ENCODE measurements around the gene IARS2. TPM values are rescaled to one million over a fixed set of nuclear protein-coding genes. Genes with fewer than 3 reads are reported as not detected.
"Not testable (repeated sequence)": the region's sequence is repeated elsewhere in the genome, so short reads cannot be mapped to it uniquely, and the experiment has no call there.

IARS2 gene
- total RNA-seq, 2 donors from 2014 or later, result 53.8 to 64.3 TPM

- Histone ChIP-seq H3K27ac (no peak overlapping the region), H3K4me3 (no peak overlapping the region), H3K36me3 (no peaks in the 10 kb centered on the region), H3K27me3 (replicated peaks; ENCODE audit: insufficient read depth) (no peaks in the 10 kb centered on the region), H3K4me1 (replicated peaks) (no peaks in the 10 kb centered on the region), H3K9me3 (no peaks in the 10 kb centered on the region)
- no peak for TF ChIP-seq POLR2A (IDR thresholded peaks at IDR 0.05)
- TF ChIP-seq CTCF (IDR thresholded peaks at IDR 0.05), result no peak
- peak; percentile 34 for TF ChIP-seq POLR2AphosphoS5 (IDR thresholded peaks at IDR 0.05)
- 24% methylated on average over 2 of the region's 2 CpGs for WGBS
- DNase-seq (ENCODE audit: low spot score), result no peak
- intact Hi-C loops (cut with DNase I), result no loop called here
Measured at GRCh38 chr1:220164517-220164916, 70.6 kb downstream of the IARS2 start.

GRCh38 chr1:220166853-220167252 is 72.9 kb downstream of the IARS2 start:
- DNase-seq (ENCODE audit: low spot score), result no peak
- H3K36me3 ChIP-seq, result no peaks in the 10 kb centered on the region
- no peak overlapping the region for H3K4me3 ChIP-seq
- H3K27ac ChIP-seq, result no peak overlapping the region
- no peaks in the 10 kb centered on the region for H3K9me3 ChIP-seq
- WGBS, result 96% methylated on average over 4 of the region's 4 CpGs
- no peaks in the 10 kb centered on the region for H3K4me1 ChIP-seq (replicated peaks)
- intact Hi-C loops (cut with DNase I), result no loop called here
- H3K27me3 ChIP-seq (replicated peaks; ENCODE audit: insufficient read depth), result no peaks in the 10 kb centered on the region
- TF ChIP-seq CTCF (IDR thresholded peaks at IDR 0.05), result no peak
- no peak for TF ChIP-seq POLR2AphosphoS5 (IDR thresholded peaks at IDR 0.05)

GRCh38 chr1:220169887-220170286 is 76.0 kb downstream of the IARS2 start:
- 95% methylated on average over 4 of the region's 4 CpGs for WGBS
- intact Hi-C loops (cut with DNase I); H3K36me3 ChIP-seq; H3K4me3 ChIP-seq; H3K27ac ChIP-seq; H3K9me3 ChIP-seq; H3K27me3 ChIP-seq (replicated peaks; ENCODE audit: insufficient read depth); H3K4me1 ChIP-seq (replicated peaks); DNase-seq (ENCODE audit: low spot score): not testable (repeated sequence)

DNA sequence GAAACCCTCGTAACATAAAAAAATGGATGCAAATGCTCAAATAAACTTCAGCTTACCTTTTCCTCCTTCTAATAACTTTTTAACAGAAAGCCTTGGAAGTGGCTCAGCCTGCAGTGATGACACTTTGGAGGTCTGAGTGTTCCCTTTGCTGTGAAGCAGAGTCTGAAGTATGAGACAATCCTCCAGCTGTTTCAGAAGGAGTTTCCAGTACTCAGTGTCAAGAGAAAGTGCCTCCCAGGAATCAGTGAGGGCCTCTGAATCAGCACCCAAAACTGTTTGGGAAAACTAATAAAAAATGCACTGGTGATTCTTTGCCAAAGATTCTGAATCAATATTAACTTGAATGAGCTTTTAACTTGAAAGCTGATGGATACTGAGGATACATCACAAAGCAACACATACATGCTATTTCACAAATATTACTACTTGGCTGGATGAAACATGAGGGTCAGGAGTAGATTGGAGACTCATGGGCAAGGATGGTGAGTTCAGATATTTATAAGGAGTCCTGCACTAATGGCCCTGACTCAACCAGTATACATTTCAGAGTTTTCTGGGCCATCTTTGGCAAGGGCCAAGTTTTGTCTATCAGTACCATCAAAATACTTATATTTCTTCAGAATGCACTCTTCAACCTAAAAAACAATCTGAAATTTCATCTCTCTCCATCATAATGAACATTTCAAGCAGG is 77.0 kb downstream of the IARS2 start:
- no peaks in the 10 kb centered on the region for H3K36me3 ChIP-seq
- H3K4me1 ChIP-seq (replicated peaks), result no peaks in the 10 kb centered on the region
- WGBS, result 83% methylated on average over 1 of the region's 1 CpG
- H3K27me3 ChIP-seq (replicated peaks; ENCODE audit: insufficient read depth), result no peaks in the 10 kb centered on the region
- H3K4me3 ChIP-seq, result no peak overlapping the region
- H3K9me3 ChIP-seq, result no peaks in the 10 kb centered on the region
- no peak for TF ChIP-seq POLR2A (IDR thresholded peaks at IDR 0.05)
- no peak for TF ChIP-seq CTCF (IDR thresholded peaks at IDR 0.05)
- no peak for TF ChIP-seq POLR2AphosphoS5 (IDR thresholded peaks at IDR 0.05)
- no peak for DNase-seq (ENCODE audit: low spot score)
- no peak overlapping the region for H3K27ac ChIP-seq
- intact Hi-C loops (cut with DNase I), result no loop called here

- H3K27me3 ChIP-seq (replicated peaks; ENCODE audit: insufficient read depth), result no peaks in the 10 kb centered on the region
- H3K4me3 ChIP-seq, result no peak overlapping the region
- DNase-seq (ENCODE audit: low spot score), result no peak
- H3K4me1 ChIP-seq (replicated peaks), result no peaks in the 10 kb centered on the region
- no peaks in the 10 kb centered on the region for H3K36me3 ChIP-seq
- H3K27ac ChIP-seq, result no peak overlapping the region
- WGBS, result 100% methylated on average over 1 of the region's 1 CpG
- TF ChIP-seq CTCF (IDR thresholded peaks at IDR 0.05) (no peak), POLR2A (IDR thresholded peaks at IDR 0.05) (no peak), POLR2AphosphoS5 (IDR thresholded peaks at IDR 0.05) (no peak)
- intact Hi-C loops (cut with DNase I), result no loop called here
- no peaks in the 10 kb centered on the region for H3K9me3 ChIP-seq
Measured at GRCh38 chr1:220176540-220176939, 82.6 kb downstream of the IARS2 start.
